ENCODE results near the gene ABHD4.

ABHD4 gene

GRCh38 chr14:22566845-22567244 is 31.3 kb upstream of the ABHD4 start:
- Histone ChIP-seq H2AFZ (ENCODE audit: low read length) (no peak overlapping the region), H3F3A (ENCODE audit: insufficient read depth, low read length) (peaks cover 40% of the 10 kb centered on the region), H3K4me1 (ENCODE audit: low read length) (peaks cover 64% of the 10 kb centered on the region), H3K4me2 (ENCODE audit: low read depth, low read length) (peak overlapping the region; percentile 32), H3K9me3 (replicated peaks; ENCODE audit: insufficient read depth, low read length) (no peaks in the 10 kb centered on the region), H3K9me2 (replicated peaks; ENCODE audit: insufficient read depth, low read length) (no peaks in the 10 kb centered on the region), H4K20me1 (ENCODE audit: insufficient read depth, low read length) (no peaks in the 10 kb centered on the region), H3K27ac (ENCODE audit: low read length) (peak overlapping the region; percentile 97), H3K4me3 (ENCODE audit: low read length) (no peak overlapping the region), H3K36me3 (replicated peaks; ENCODE audit: insufficient read depth, low read length) (no peaks in the 10 kb centered on the region), H3K9ac (ENCODE audit: low read length) (peak overlapping the region; percentile 26), H3K79me2 (ENCODE audit: low read length) (peaks cover 36% of the 10 kb centered on the region), H3K27me3 (replicated peaks; ENCODE audit: insufficient read depth, low read length) (no peaks in the 10 kb centered on the region)
- DNase-seq, result no peak
- TF ChIP-seq EZH2 (optimal IDR thresholded peaks at IDR 0.05; ENCODE audit: low read depth, low read length), result no peak
- no peak for TF ChIP-seq CTCF (IDR thresholded peaks at IDR 0.05; ENCODE audit: low read length)
- no peak for TF ChIP-seq EZH2phosphoT487 (IDR thresholded peaks at IDR 0.05; ENCODE audit: low read length)

GRCh38 chr14:22567437-22567836 is 30.7 kb upstream of the ABHD4 start:
- peak overlapping the region; percentile 26; the same call in 1 of the 2 replicates for H3K9ac ChIP-seq (ENCODE audit: low read length)
- DNase-seq, result peak; percentile 51
- peak overlapping the region; percentile 32 for H3K4me2 ChIP-seq (ENCODE audit: low read depth, low read length)
- peaks cover 62% of the 10 kb centered on the region for H3K4me1 ChIP-seq (ENCODE audit: low read length)
- no peak overlapping the region for H3K4me3 ChIP-seq (ENCODE audit: low read length)
- TF ChIP-seq EZH2 (optimal IDR thresholded peaks at IDR 0.05; ENCODE audit: low read depth, low read length) (no peak), EZH2phosphoT487 (IDR thresholded peaks at IDR 0.05; ENCODE audit: low read length) (no peak), CTCF (IDR thresholded peaks at IDR 0.05; ENCODE audit: low read length) (no peak)
- no peaks in the 10 kb centered on the region for H4K20me1 ChIP-seq (ENCODE audit: insufficient read depth, low read length)
- H3K79me2 ChIP-seq (ENCODE audit: low read length), result peaks cover 36% of the 10 kb centered on the region
- no peaks in the 10 kb centered on the region for H3K27me3 ChIP-seq (replicated peaks; ENCODE audit: insufficient read depth, low read length)
- H3K9me2 ChIP-seq (replicated peaks; ENCODE audit: insufficient read depth, low read length), result no peaks in the 10 kb centered on the region
- peaks cover 40% of the 10 kb centered on the region for H3F3A ChIP-seq (ENCODE audit: insufficient read depth, low read length)
- no peaks in the 10 kb centered on the region for H3K9me3 ChIP-seq (replicated peaks; ENCODE audit: insufficient read depth, low read length)
- peak overlapping the region; percentile 97 for H3K27ac ChIP-seq (ENCODE audit: low read length)
- no peak overlapping the region for H2AFZ ChIP-seq (ENCODE audit: low read length)
- H3K36me3 ChIP-seq (replicated peaks; ENCODE audit: insufficient read depth, low read length), result no peaks in the 10 kb centered on the region

GRCh38 chr14:22569106-22569736 is 28.9 kb upstream of the ABHD4 start:
- Histone ChIP-seq H2AFZ (ENCODE audit: low read length) (no peak overlapping the region), H3K27me3 (replicated peaks; ENCODE audit: insufficient read depth, low read length) (no peaks in the 10 kb centered on the region), H3K79me2 (ENCODE audit: low read length) (peaks cover 32% of the 10 kb centered on the region), H3K4me3 (ENCODE audit: low read length) (no peak overlapping the region), H3K27ac (ENCODE audit: low read length) (peak overlapping the region; percentile 97; the same call in 1 of the 2 replicates), H3F3A (ENCODE audit: insufficient read depth, low read length) (peaks cover 31% of the 10 kb centered on the region), H3K36me3 (replicated peaks; ENCODE audit: insufficient read depth, low read length) (no peaks in the 10 kb centered on the region), H3K9ac (ENCODE audit: low read length) (peak overlapping the region; percentile 48; the same call in 1 of the 2 replicates), H4K20me1 (ENCODE audit: insufficient read depth, low read length) (no peaks in the 10 kb centered on the region), H3K9me2 (replicated peaks; ENCODE audit: insufficient read depth, low read length) (no peaks in the 10 kb centered on the region), H3K9me3 (replicated peaks; ENCODE audit: insufficient read depth, low read length) (no peaks in the 10 kb centered on the region), H3K4me2 (ENCODE audit: low read depth, low read length) (no peak overlapping the region), H3K4me1 (ENCODE audit: low read length) (peaks cover 45% of the 10 kb centered on the region)
- DNase-seq, result no peak
- TF ChIP-seq EZH2phosphoT487 (IDR thresholded peaks at IDR 0.05; ENCODE audit: low read length) (no peak), EZH2 (optimal IDR thresholded peaks at IDR 0.05; ENCODE audit: low read depth, low read length) (no peak)

- H3K4me2 ChIP-seq (ENCODE audit: low read depth, low read length), result peak overlapping the region; percentile 62; the same call in 1 of the 2 replicates
- H3K27ac ChIP-seq (ENCODE audit: low read length), result peak overlapping the region; percentile 32; the same call in 1 of the 2 replicates
- peak overlapping the region; percentile 39; the same call in 1 of the 2 replicates for H3K4me3 ChIP-seq (ENCODE audit: low read length)
- no peaks in the 10 kb centered on the region for H3K9me3 ChIP-seq (replicated peaks; ENCODE audit: insufficient read depth, low read length)
- DNase-seq, result no peak
- peaks cover 40% of the 10 kb centered on the region for H3K4me1 ChIP-seq (ENCODE audit: low read length)
- no peak overlapping the region for H2AFZ ChIP-seq (ENCODE audit: low read length)
- peaks cover 26% of the 10 kb centered on the region for H3F3A ChIP-seq (ENCODE audit: insufficient read depth, low read length)
- H3K9me2 ChIP-seq (replicated peaks; ENCODE audit: insufficient read depth, low read length), result no peaks in the 10 kb centered on the region
- H3K27me3 ChIP-seq (replicated peaks; ENCODE audit: insufficient read depth, low read length), result no peaks in the 10 kb centered on the region
- peaks cover 2% of the 10 kb centered on the region; the same call in 1 of the 2 replicates for H3K36me3 ChIP-seq (replicated peaks; ENCODE audit: insufficient read depth, low read length)
- H4K20me1 ChIP-seq (ENCODE audit: insufficient read depth, low read length), result no peaks in the 10 kb centered on the region
- peak overlapping the region; percentile 48; the same call in 1 of the 2 replicates for H3K9ac ChIP-seq (ENCODE audit: low read length)
- H3K79me2 ChIP-seq (ENCODE audit: low read length), result peaks cover 32% of the 10 kb centered on the region
- no peak for TF ChIP-seq EZH2 (optimal IDR thresholded peaks at IDR 0.05; ENCODE audit: low read depth, low read length)
- TF ChIP-seq CTCF (IDR thresholded peaks at IDR 0.05; ENCODE audit: low read length), result no peak
- TF ChIP-seq EZH2phosphoT487 (IDR thresholded peaks at IDR 0.05; ENCODE audit: low read length), result no peak
Observed at GRCh38 chr14:22569737-22570131, 28.4 kb upstream of the ABHD4 start.

Measured in MM.1S (cell line).